ENCODE measurements around the gene C19orf73.
"Not testable (repeated sequence)": the region's sequence is repeated elsewhere in the genome, so short reads cannot be mapped to it uniquely, and the experiment has no call there.

C19orf73 gene

DNA sequence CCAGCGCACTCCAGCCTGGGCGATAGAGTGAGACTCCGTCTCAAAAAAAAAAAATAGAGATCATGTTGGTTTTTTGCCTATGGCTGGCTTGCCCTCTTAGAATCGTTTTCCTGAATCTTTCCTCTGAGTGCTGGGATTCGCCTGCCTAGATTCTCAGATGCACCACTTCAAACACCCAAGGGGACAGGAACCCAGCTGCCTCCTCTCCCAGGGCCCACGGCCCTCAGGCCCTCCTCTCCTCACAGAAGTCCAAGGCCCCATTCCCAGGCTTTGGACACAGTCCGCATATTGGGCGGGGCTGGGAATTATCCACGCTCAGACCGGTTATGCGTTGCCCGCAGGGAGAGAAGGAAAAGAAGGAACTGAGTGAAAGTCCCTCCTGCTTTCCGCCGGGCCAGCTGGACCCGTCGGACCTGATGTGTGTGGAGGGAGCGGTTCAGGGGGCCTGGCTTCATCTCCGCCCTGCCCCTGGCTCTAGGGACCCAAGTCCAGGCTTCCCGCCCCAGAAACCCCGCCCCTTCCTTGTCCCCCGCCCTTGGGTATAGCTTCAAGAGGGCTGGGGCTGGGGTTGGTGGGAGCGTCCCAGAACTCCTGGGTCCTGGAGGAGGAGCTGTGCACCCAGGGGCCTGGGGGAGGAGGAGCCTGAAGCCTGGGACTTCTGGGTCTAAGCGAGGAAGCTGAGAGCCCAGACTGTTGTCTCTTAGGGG, 6.2 kb upstream of the C19orf73 start:
- DNase-seq (ENCODE audit: low spot score in 2 of 2) (no peak), ATAC-seq (replicated peaks; ENCODE audit: extremely low read depth, poor library complexity, severe bottlenecking) (no peak)
- Mint-ChIP-seq H3K27ac (ENCODE audit: low read depth) (no peak overlapping the region), H3K4me3 (no peak overlapping the region), H3K27me3 (no peaks in the 10 kb centered on the region), H3K4me1 (peaks cover 22% of the 10 kb centered on the region), H3K36me3 (ENCODE audit: insufficient read depth) (peaks cover 2% of the 10 kb centered on the region), H3K9me3 (no peaks in the 10 kb centered on the region)

DNA sequence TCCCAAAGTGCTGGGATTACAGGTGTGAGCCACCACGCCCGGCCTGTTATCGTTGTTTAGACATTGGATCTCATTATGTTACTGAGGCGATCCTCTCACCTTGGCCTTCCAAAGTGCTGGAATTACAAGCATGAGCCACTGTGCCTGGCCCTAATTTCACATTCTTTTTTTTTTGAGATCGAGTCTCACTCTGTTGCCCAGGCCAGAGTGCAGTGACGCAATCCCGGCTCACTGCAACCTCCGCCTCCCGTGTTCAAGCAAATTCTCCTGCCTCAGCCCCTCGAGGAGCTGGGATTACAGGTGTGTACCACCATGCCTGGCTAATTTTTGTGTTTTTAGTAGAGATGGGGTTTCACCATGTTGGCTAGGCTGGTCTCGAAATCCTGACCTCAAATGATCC, 4.3 kb upstream of the C19orf73 start:
- H3K4me3 Mint-ChIP-seq; ATAC-seq (replicated peaks; ENCODE audit: extremely low read depth, poor library complexity, severe bottlenecking); DNase-seq (ENCODE audit: low spot score in 2 of 2); H3K27ac Mint-ChIP-seq (ENCODE audit: low read depth); H3K27me3 Mint-ChIP-seq; H3K36me3 Mint-ChIP-seq (ENCODE audit: insufficient read depth); H3K9me3 Mint-ChIP-seq: not testable (repeated sequence)
- peaks cover 19% of the 10 kb centered on the region for H3K4me1 Mint-ChIP-seq

DNA sequence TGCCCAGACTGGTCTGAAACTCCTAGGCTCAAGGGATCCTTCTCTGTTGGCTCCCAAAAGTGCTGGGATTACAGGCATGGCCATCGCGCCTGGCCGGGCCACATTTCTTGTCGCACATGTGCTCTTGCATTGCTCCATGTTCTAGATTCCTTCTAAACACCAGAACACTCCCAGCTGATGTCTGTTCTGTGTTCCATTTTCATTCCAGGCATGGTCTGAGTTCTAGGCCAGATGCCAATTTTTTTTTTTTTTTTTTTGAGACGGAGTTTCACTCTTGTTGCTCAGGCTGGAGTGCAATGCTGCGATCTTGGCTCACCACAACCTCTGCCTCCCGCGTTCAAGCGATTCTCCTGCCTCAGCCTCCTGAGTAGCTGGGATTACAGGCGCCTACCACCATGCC, 2.9 kb upstream of the C19orf73 start:
- H3K4me3 Mint-ChIP-seq; H3K27ac Mint-ChIP-seq (ENCODE audit: low read depth); ATAC-seq (replicated peaks; ENCODE audit: extremely low read depth, poor library complexity, severe bottlenecking); H3K36me3 Mint-ChIP-seq (ENCODE audit: insufficient read depth); DNase-seq (ENCODE audit: low spot score in 2 of 2); H3K27me3 Mint-ChIP-seq; H3K9me3 Mint-ChIP-seq: not testable (repeated sequence)
- H3K4me1 Mint-ChIP-seq: peaks cover 24% of the 10 kb centered on the region

DNA sequence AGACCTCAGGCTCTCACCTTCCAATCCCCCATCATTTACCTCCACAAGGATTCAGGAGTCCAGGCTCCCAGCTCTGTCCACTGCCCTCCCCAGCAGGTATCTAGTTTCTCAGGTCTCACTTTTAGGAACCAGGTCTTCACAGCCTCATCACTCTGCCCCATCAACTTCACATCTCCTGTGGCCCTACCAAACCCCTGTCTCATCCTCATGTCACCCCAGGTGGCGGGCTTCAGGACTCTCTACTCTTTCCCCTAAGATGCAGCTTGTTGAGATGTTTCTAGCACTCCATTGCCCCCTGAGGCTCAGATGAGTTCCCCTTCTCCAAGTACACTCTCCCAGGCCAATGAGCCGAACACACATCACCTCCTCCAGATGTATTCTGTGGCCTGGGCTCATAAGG, 1.9 kb upstream of the C19orf73 start:
- Mint-ChIP-seq H3K4me1 (peaks cover 30% of the 10 kb centered on the region), H3K9me3 (no peaks in the 10 kb centered on the region), H3K27me3 (no peaks in the 10 kb centered on the region), H3K36me3 (ENCODE audit: insufficient read depth) (peaks cover 12% of the 10 kb centered on the region), H3K27ac (ENCODE audit: low read depth) (peak overlapping the region; percentile 54), H3K4me3 (peak overlapping the region; percentile 78)
- DNase-seq (ENCODE audit: low spot score in 2 of 2) (no peak), ATAC-seq (replicated peaks; ENCODE audit: extremely low read depth, poor library complexity, severe bottlenecking) (no peak)

DNA sequence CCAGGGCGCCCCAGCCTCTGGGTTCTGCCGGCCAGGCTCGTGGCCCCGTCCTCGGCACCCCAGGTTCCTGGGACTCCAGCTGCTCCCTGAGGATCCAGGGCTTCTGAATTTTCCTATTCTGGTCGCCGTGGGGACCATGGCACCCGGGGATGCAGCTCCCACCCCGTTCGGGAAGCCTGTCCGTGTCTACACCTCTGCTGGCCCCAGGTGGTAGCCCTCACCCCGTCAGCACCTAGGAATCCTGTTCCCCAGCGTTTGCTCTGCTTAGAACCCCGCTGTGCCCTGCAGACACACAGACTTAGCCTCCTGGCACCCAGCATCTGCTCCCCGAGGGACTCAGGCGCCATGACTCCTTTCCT, 1.4 kb upstream of the C19orf73 start:
- H3K27me3 Mint-ChIP-seq: no peaks in the 10 kb centered on the region
- H3K27ac Mint-ChIP-seq (ENCODE audit: low read depth): peak overlapping the region; percentile 54

DNA sequence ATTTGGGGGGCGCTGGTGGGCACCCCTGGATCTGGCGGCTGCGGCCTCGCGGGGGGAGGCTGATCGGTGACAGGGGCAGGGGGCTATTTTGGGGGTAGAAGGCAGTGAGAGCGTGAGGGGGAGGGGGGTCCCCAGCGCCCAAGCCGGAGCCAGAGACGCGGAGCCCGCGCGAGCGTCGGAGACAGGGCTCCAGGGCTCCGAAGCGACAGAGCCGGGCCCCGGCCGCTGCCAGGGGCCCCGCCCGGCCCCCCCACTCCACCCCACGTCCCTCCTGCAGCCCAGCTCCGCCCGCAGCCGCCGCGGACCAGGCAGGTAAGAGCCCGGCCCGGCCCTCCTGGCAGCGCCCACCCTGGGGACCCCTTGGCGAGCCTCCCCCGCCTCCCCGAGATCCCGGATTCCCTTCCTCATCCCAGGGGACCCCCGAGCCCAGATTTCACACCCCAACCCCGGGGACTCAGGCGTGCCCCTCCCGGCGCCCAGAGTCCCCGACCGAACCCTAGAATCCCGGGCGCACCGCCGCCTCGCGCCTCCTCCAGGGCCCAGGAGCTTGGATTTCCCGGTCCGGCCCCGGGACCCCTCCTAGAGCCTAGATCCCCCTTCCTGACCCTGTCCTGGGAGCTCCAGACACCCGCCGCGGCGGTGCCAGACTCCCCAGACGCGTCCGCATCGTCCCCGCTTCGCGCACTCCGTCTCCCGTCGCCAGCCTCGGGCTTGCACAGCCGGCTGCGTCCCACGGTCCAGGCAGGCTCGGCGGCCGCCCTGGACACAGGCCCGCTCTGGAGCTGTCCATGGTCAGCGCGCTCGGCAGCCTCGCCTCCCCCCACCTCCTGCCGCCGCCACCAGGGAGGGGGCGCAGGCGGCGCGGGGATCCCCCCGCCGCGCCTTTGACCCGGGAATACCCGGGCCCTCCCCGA, 725 bp upstream of the C19orf73 start, which contains the start of gene PPFIA3:
Gene PPFIA3 (plus strand): TSS at position 134 of the 914 bp plus-strand sequence. CDS start 8,330 bp downstream, outside the sequence.
- ATAC-seq (replicated peaks; ENCODE audit: extremely low read depth, poor library complexity, severe bottlenecking): no peak
- no peak for DNase-seq (ENCODE audit: low spot score in 2 of 2)
- H3K4me3 Mint-ChIP-seq: peak within 1 kb of the TSS; percentile 78
- no peaks in the 10 kb centered on the region for H3K9me3 Mint-ChIP-seq
- H3K27me3 Mint-ChIP-seq: no peaks in the 10 kb centered on the region
- H3K4me1 Mint-ChIP-seq: peaks cover 30% of the 10 kb centered on the region
- H3K36me3 Mint-ChIP-seq (ENCODE audit: insufficient read depth): peaks cover 12% of the 10 kb centered on the region
- peak within 1 kb of the TSS; percentile 83 for H3K27ac Mint-ChIP-seq (ENCODE audit: low read depth)

More for the DNA sequence above, 1.4 kb upstream of the C19orf73 start:
- ATAC-seq (replicated peaks; ENCODE audit: extremely low read depth, poor library complexity, severe bottlenecking) (no peak), DNase-seq (ENCODE audit: low spot score in 2 of 2) (no peak)
- H3K36me3 Mint-ChIP-seq (ENCODE audit: insufficient read depth): peaks cover 12% of the 10 kb centered on the region
- peak overlapping the region; percentile 78 for H3K4me3 Mint-ChIP-seq
- H3K4me1 Mint-ChIP-seq: peaks cover 30% of the 10 kb centered on the region
- H3K9me3 Mint-ChIP-seq: no peaks in the 10 kb centered on the region

DNA sequence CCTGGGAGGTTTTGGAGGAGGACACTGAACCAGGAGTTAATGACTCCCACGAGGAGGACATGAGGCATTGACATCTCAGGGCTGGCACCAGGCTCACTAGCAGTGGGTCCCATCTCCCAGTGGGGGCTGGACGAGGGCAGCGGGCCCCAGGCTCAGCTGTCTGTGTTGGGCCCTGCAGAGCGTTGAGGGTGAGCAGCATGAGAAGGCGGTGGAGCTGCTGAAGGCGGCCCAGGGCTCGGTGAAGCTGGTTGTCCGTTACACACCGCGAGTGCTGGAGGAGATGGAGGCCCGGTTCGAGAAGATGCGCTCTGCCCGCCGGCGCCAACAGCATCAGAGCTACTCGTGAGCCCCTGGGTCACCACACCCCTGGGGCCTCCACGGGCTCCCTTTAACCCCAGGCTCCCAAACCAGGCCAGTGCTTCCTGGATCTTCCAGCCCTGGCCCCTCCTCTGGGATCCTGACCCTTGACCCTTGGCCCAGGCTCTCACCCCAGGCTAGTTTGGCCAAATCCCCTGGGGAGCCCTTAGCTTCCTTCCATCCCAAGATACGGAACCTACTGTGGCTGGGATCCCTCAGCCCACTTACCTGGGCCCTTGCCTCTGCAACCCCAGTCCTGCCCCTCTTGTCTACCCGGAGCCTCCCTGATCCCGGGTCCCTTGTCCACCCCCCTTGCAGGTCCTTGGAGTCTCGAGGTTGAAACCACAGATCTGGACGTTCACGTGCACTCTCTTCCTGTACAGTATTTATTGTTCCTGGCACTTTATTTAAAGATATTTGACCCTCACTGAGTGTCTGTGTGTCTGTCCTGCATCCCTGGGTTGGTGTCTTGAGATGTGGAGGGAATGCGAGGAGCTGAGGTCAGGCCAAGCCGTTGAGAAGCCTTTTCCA, 1.0 kb downstream of the C19orf73 start:
- H3K36me3 Mint-ChIP-seq (ENCODE audit: insufficient read depth): peaks cover 12% of the 10 kb centered on the region
- H3K27ac Mint-ChIP-seq (ENCODE audit: low read depth): peak overlapping the region; percentile 83
- no peaks in the 10 kb centered on the region for H3K27me3 Mint-ChIP-seq
- peaks cover 39% of the 10 kb centered on the region for H3K4me1 Mint-ChIP-seq
- H3K4me3 Mint-ChIP-seq: peak overlapping the region; percentile 78
- DNase-seq (ENCODE audit: low spot score in 2 of 2) (no peak), ATAC-seq (replicated peaks; ENCODE audit: extremely low read depth, poor library complexity, severe bottlenecking) (no peak)
- no peaks in the 10 kb centered on the region for H3K9me3 Mint-ChIP-seq

DNA sequence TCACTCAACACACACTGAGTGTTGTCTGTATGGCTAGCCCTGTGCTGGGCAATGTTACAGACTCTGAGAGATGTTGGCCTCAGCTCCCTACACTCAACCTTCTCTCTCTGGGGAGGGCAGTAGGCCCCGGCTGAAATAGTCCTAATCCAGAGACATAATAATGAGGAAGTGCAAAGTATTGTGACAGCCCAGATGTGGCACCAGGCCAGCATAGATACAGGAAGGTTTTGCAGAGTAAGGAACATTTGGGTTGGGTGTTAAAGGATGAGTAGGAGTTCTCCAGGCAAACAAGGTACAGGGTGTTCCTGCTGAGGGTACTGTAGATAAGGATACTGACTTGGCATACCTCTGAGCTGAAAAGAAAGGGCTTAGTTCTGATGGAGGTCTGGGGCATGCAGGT, 2.4 kb downstream of the C19orf73 start:
- Mint-ChIP-seq H3K4me3 (peak overlapping the region; percentile 78), H3K36me3 (ENCODE audit: insufficient read depth) (peaks cover 12% of the 10 kb centered on the region), H3K9me3 (no peaks in the 10 kb centered on the region), H3K4me1 (peaks cover 39% of the 10 kb centered on the region), H3K27me3 (no peaks in the 10 kb centered on the region), H3K27ac (ENCODE audit: low read depth) (no peak overlapping the region)
- ATAC-seq (replicated peaks; ENCODE audit: extremely low read depth, poor library complexity, severe bottlenecking): no peak
- no peak for DNase-seq (ENCODE audit: low spot score in 2 of 2)

DNA sequence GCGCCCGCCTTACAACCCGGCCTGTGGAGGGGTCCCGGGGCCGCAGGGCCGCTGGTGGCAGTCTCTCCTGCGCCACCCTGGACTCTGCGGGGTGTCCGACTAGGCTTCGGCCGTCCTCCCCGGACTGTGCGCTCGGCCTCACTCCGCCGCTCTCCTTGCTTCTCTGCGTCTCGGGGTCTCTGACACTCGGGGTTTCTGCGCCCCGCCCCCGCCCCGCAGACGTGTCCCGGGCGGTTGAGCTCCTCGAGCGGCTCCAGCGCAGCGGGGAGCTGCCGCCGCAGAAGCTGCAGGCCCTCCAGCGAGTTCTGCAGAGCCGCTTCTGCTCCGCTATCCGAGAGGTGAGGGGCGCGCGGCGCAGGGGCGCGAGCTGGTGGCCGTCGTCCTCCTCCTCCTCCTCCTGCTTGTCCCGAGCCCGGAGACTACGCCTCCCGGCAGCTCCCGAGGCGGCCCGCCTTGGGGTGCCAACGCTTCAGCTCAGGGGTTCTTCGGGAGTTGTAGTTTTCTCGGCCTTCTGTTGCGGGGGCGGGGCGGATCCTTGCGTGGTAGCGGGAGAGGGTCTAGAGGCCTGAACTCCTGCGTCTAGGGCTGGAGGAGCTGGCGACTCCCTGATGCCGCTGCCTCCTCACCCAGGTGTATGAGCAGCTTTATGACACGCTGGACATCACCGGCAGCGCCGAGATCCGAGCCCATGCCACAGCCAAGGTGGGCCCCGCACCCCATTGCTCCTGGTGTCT, 4.1 kb downstream of the C19orf73 start:
- no peaks in the 10 kb centered on the region for H3K9me3 Mint-ChIP-seq

DNA sequence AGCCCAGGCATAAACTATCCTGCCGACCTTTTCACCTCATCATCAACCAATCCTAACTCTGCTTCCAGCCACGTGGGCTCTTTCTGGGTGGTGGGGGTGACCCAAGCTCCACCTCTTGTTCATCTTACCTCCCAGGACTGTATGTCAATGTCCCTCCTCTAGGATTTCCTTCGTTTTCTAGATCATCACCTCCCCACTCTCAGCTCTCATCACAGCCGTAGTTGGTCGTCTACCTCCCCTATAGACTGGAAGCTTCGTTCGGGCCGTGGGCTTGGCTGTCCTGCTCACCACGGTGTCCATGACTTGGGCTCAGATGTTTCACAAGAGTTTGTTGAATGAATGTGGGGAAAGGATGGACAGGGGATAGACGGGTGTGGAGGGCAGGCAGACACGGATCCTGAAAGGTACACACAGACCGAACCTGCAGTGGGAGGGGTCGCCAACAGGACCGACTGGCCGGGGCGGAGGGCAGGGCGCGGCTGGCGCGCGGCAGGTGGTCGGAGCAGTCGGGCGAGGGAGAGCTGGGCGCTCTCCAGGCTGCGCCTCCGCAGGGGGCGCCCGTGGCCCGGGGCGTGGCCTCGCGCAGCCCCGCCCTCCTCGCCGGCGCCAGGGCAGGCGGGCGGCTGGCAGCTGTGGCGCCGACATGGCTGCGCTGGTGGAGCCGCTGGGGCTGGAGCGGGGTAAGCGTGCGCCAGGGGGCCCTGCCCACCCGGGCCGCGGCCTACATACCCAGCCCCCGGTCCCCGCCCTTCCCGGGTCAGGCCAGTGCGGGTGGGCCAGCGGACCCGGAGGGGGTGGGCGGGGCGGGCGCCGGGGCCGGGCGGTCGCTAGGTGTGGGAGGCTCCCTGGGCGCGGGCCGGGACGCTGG, 4.9 kb downstream of the C19orf73 start, which contains the start of gene LIN7B:
Gene LIN7B (plus strand): TSS at position 609 of the 868 bp plus-strand sequence. CDS start 35 bp downstream, at position 644.
- Mint-ChIP-seq H3K36me3 (ENCODE audit: insufficient read depth) (peaks cover 9% of the 10 kb centered on the region), H3K9me3 (no peaks in the 10 kb centered on the region), H3K4me1 (peaks cover 29% of the 10 kb centered on the region), H3K27ac (ENCODE audit: low read depth) (peak within 1 kb of the TSS; percentile 49), H3K27me3 (no peaks in the 10 kb centered on the region), H3K4me3 (peak within 1 kb of the TSS; percentile 78)
- peak; percentile 67 to 72 for DNase-seq (ENCODE audit: low spot score in 2 of 2)
- peak; percentile 44 for ATAC-seq (replicated peaks; ENCODE audit: extremely low read depth, poor library complexity, severe bottlenecking)

More for the DNA sequence above, 4.1 kb downstream of the C19orf73 start:
- Mint-ChIP-seq H3K27me3 (no peaks in the 10 kb centered on the region), H3K4me3 (peak overlapping the region; percentile 78), H3K36me3 (ENCODE audit: insufficient read depth) (peaks cover 10% of the 10 kb centered on the region), H3K27ac (ENCODE audit: low read depth) (peak overlapping the region; percentile 49), H3K4me1 (peaks cover 29% of the 10 kb centered on the region)
- DNase-seq (ENCODE audit: low spot score in 2 of 2) (no peak), ATAC-seq (replicated peaks; ENCODE audit: extremely low read depth, poor library complexity, severe bottlenecking) (no peak)
